Neural crest cell (in vitro differentiated cells): ENCODE measurements around the gene DCPS. TPM values are rescaled to one million over a fixed set of nuclear protein-coding genes. Genes with fewer than 3 reads are reported as not detected.
A peak's percentile ranks its signal among the peaks of the same experiment; 100 is the strongest.

Experiments used
- DNase-seq: peaks from one replicate; pipeline ENCODE4 v3.0.0; 2021; ENCODE audit warnings: low read depth, mixed read lengths, low spot score
- H3K27ac Mint-ChIP-seq: one replicate; pipeline ENCODE4 v1.8.0; 2021; ENCODE audit warnings: mild to moderate bottlenecking, mixed read lengths; ENCODE audit not compliant: unreplicated experiment
- H3K27me3 Mint-ChIP-seq: 2 replicates; pipeline ENCODE4 v1.8.0; 2021; ENCODE audit warnings: low read depth, mild to moderate bottlenecking, mixed read lengths
- H3K36me3 Mint-ChIP-seq: 2 replicates; pipeline ENCODE4 v1.8.0; 2021; ENCODE audit warnings: low read depth, mild to moderate bottlenecking, mixed read lengths
- H3K4me1 Mint-ChIP-seq: 2 replicates; pipeline ENCODE4 v1.8.0; 2021; ENCODE audit warnings: mixed read lengths
- H3K4me3 Mint-ChIP-seq: one replicate; pipeline ENCODE4 v1.8.0; 2021; ENCODE audit warnings: mild to moderate bottlenecking, mixed read lengths
- H3K9me3 Mint-ChIP-seq: 2 replicates; pipeline ENCODE4 v1.8.0; 2021; ENCODE audit warnings: mixed read lengths
- CTCF ChIP-seq: fragments of 200-600 bp; sonication (generic); conservative IDR thresholded peaks from 2 replicates; pipeline ENCODE4 v1.5.0; 2021; ENCODE audit warnings: antibody characterized with exemption, mild to moderate bottlenecking
- total RNA-seq: library from RNA; stranded (reverse); gene quantifications from 2 replicates; pipeline ENCODE4 v1.2.1, GENCODE V29; 2021

DCPS gene
- total RNA-seq, 1 donor from 2014 or later, result 23.3 TPM

- H3K27ac Mint-ChIP-seq, result no peak overlapping the region
- no peak for TF ChIP-seq CTCF
- peaks cover 3% of the 10 kb centered on the region for H3K36me3 Mint-ChIP-seq
- H3K27me3 Mint-ChIP-seq, result peaks cover 3% of the 10 kb centered on the region
- no peak for DNase-seq
- H3K9me3 Mint-ChIP-seq, result no peaks in the 10 kb centered on the region
- H3K4me1 Mint-ChIP-seq, result peaks cover 18% of the 10 kb centered on the region
- no peak overlapping the region for H3K4me3 Mint-ChIP-seq
Measured at GRCh38 chr11:126288237-126288636, 15.6 kb upstream of the DCPS start.

- no peak overlapping the region for H3K4me3 Mint-ChIP-seq
- peaks cover 5% of the 10 kb centered on the region for H3K36me3 Mint-ChIP-seq
- no peak for TF ChIP-seq CTCF
- no peaks in the 10 kb centered on the region for H3K27me3 Mint-ChIP-seq
- DNase-seq, result no peak
- no peaks in the 10 kb centered on the region for H3K9me3 Mint-ChIP-seq
- H3K4me1 Mint-ChIP-seq, result peaks cover 5% of the 10 kb centered on the region
- peak overlapping the region; percentile 72 for H3K27ac Mint-ChIP-seq
Measured at GRCh38 chr11:126290887-126291286, 13.0 kb upstream of the DCPS start.

- TF ChIP-seq CTCF, result no peak
- H3K27me3 Mint-ChIP-seq, result no peaks in the 10 kb centered on the region
- no peak for DNase-seq
- H3K4me3 Mint-ChIP-seq, result no peak overlapping the region
- no peaks in the 10 kb centered on the region for H3K4me1 Mint-ChIP-seq
- H3K27ac Mint-ChIP-seq, result no peak overlapping the region
- H3K36me3 Mint-ChIP-seq, result peaks cover 7% of the 10 kb centered on the region
- no peaks in the 10 kb centered on the region for H3K9me3 Mint-ChIP-seq
Measured at GRCh38 chr11:126293726-126294125, 10.1 kb upstream of the DCPS start.

GRCh38 chr11:126297004-126297403, 6.9 kb upstream of the DCPS start:
- no peak for TF ChIP-seq CTCF
- H3K36me3 Mint-ChIP-seq, result peaks cover 6% of the 10 kb centered on the region
- no peaks in the 10 kb centered on the region for H3K4me1 Mint-ChIP-seq
- no peaks in the 10 kb centered on the region for H3K27me3 Mint-ChIP-seq
- no peak overlapping the region for H3K4me3 Mint-ChIP-seq
- H3K9me3 Mint-ChIP-seq, result no peaks in the 10 kb centered on the region
- no peak for DNase-seq
- H3K27ac Mint-ChIP-seq, result no peak overlapping the region

- Mint-ChIP-seq H3K9me3 (no peaks in the 10 kb centered on the region), H3K27me3 (no peaks in the 10 kb centered on the region), H3K4me3 (peak overlapping the region; percentile 83), H3K27ac (peak overlapping the region; percentile 94), H3K36me3 (peaks cover 6% of the 10 kb centered on the region), H3K4me1 (peaks cover 45% of the 10 kb centered on the region)
- TF ChIP-seq CTCF, result no peak
- DNase-seq, result no peak
Measured at GRCh38 chr11:126304457-126305075, 706 bp downstream of the DCPS start.
